IMR-90 (cell line): ENCODE data around the gene SLC19A2. TPM values are rescaled to one million over a fixed set of nuclear protein-coding genes. Genes with fewer than 3 reads are reported as not detected.
"Not testable (repeated sequence)": the region's sequence is repeated elsewhere in the genome, so short reads cannot be mapped to it uniquely, and the experiment has no call there.

ENCODE experiments used
- ATAC-seq: fragments of 200-7000 bp; cut with Tn5 transposase; 2 replicates; pipeline ENCODE4 v1.9.1; 2020; ENCODE audit warnings: low read depth, mild to moderate bottlenecking, moderate library complexity
- BruUV-seq: library from RNA; stranded (reverse); fragments of 400-500 nt; replicated peaks from 2 replicates; lab custom pipeline; 2021; lab: Mats Ljungman, UMichigan
- CTCF ChIA-PET: fragments of 300-600 bp; formaldehyde crosslinking; extraction: SDS; loops from one replicate; lab custom pipeline; 2021; ENCODE audit warnings: antibody characterized with exemption; lab: Yijun Ruan, JAX
- POLR2A ChIA-PET: fragments of 300-600 bp; sonication (Branson Sonifier 250); formaldehyde crosslinking; loops from one replicate; lab custom pipeline; 2022; ENCODE audit warnings: antibody characterized with exemption; ENCODE audit not compliant: unreplicated experiment; lab: Charles Lee
- DNase-seq: peaks from one replicate; pipeline ENCODE4 v3.0.0; 2013
- H2AFZ ChIP-seq: replicated peaks from 2 replicates; pipeline ENCODE3; 2013; ENCODE audit warnings: low read length, mild to moderate bottlenecking; ENCODE audit not compliant: poor library complexity
- H2AK5ac ChIP-seq: 2 replicates; pipeline ENCODE4 v1.6.1; 2013; ENCODE audit warnings: low read depth, low read length, inconsistent platforms
- H2AK9ac ChIP-seq: replicated peaks from 2 replicates; pipeline ENCODE3; 2013; ENCODE audit warnings: mild to moderate bottlenecking, low read depth, low read length, moderate library complexity; ENCODE audit not compliant: poor library complexity
- H2BK120ac ChIP-seq: 2 replicates; pipeline ENCODE4 v1.6.1; 2013; ENCODE audit warnings: low read depth, low read length, inconsistent platforms
- H2BK15ac ChIP-seq: 3 replicates; pipeline ENCODE4 v1.6.1; 2013; ENCODE audit warnings: low read depth, low read length, inconsistent platforms
- H2BK20ac ChIP-seq: 2 replicates; pipeline ENCODE4 v1.6.1; 2013; ENCODE audit warnings: low read depth, mild to moderate bottlenecking, inconsistent platforms, low read length, moderate library complexity
- H2BK5ac ChIP-seq: 2 replicates; pipeline ENCODE4 v1.6.1; 2013; ENCODE audit warnings: mild to moderate bottlenecking, low read depth, low read length, inconsistent platforms; ENCODE audit not compliant: poor library complexity, severe bottlenecking
- H3K14ac ChIP-seq: replicated peaks from 2 replicates; pipeline ENCODE4 v1.6.1; 2013; ENCODE audit warnings: low read depth, low read length, inconsistent platforms
- H3K18ac ChIP-seq: 2 replicates; pipeline ENCODE4 v1.6.1; 2013; ENCODE audit warnings: low read depth, low read length, control low read depth
- H3K23ac ChIP-seq: 2 replicates; pipeline ENCODE4 v1.6.1; 2013; ENCODE audit warnings: low read depth, low read length, inconsistent platforms
- H3K27ac ChIP-seq: 2 replicates; pipeline ENCODE4 v1.5.1; 2013; ENCODE audit warnings: mild to moderate bottlenecking, control low read depth, low read length; ENCODE audit not compliant: insufficient read depth
- H3K27me3 ChIP-seq: 2 replicates; pipeline ENCODE4 v1.6.1; 2013; ENCODE audit warnings: low read length; ENCODE audit not compliant: control insufficient read depth, insufficient read depth
- H3K36me3 ChIP-seq: 2 replicates; pipeline ENCODE4 v1.6.1; 2013; ENCODE audit warnings: low read length, mixed read lengths; ENCODE audit not compliant: control insufficient read depth, insufficient read depth
- H3K4ac ChIP-seq: 2 replicates; pipeline ENCODE4 v1.6.1; 2013; ENCODE audit warnings: low read depth, low read length, inconsistent platforms
- H3K4me1 ChIP-seq: 2 replicates; pipeline ENCODE4 v1.6.1; 2013; ENCODE audit warnings: low read length, mixed read lengths; ENCODE audit not compliant: control insufficient read depth, insufficient read depth
- H3K4me2 ChIP-seq: 2 replicates; pipeline ENCODE4 v1.6.1; 2013; ENCODE audit warnings: low read depth, mild to moderate bottlenecking, control low read depth, low read length, moderate library complexity
- H3K4me3 ChIP-seq: 2 replicates; pipeline ENCODE4 v1.5.1; 2013; ENCODE audit warnings: low read depth, mild to moderate bottlenecking, control low read depth, low read length, moderate library complexity; ENCODE audit not compliant: insufficient read depth
- H3K56ac ChIP-seq: 2 replicates; pipeline ENCODE4 v1.6.1; 2013; ENCODE audit warnings: low read length, inconsistent platforms; ENCODE audit not compliant: insufficient read depth; ENCODE audit errors: extremely low read depth
- H3K79me1 ChIP-seq, 2 experiments: 2 replicates each; pipeline ENCODE4 v1.6.1; 2013; ENCODE audit warnings: low read length in 2 of 2, inconsistent platforms in 1 of 2, low read depth in 1 of 2
- H3K9ac ChIP-seq: 2 replicates; pipeline ENCODE4 v1.6.1; 2013; ENCODE audit warnings: low read depth, low read length, control low read depth
- H3K9me1 ChIP-seq: 2 replicates; pipeline ENCODE4 v1.6.1; 2013; ENCODE audit warnings: low read length, inconsistent platforms; ENCODE audit not compliant: insufficient read depth
- H3K9me3 ChIP-seq: 2 replicates; pipeline ENCODE4 v1.6.1; 2013; ENCODE audit warnings: low read length; ENCODE audit not compliant: control insufficient read depth, insufficient read depth
- H4K20me1 ChIP-seq: 2 replicates; pipeline ENCODE4 v1.6.1; 2013; ENCODE audit warnings: low read length, inconsistent platforms; ENCODE audit not compliant: insufficient read depth
- H4K5ac ChIP-seq: 2 replicates; pipeline ENCODE4 v1.6.1; 2013; ENCODE audit warnings: mild to moderate bottlenecking, low read depth, low read length, control low read depth
- H4K8ac ChIP-seq, 2 experiments: 2 replicates each; pipeline ENCODE4 v1.6.1; 2013; ENCODE audit warnings: low read depth in 2 of 2, low read length in 2 of 2, control low read depth in 1 of 2, inconsistent platforms in 1 of 2
- H4K91ac ChIP-seq: 2 replicates; pipeline ENCODE4 v1.6.1; 2013; ENCODE audit warnings: low read depth, low read length, inconsistent platforms; ENCODE audit not compliant: insufficient read depth
- WGBS, 2 experiments: methylation state at CpG; one replicate each; pipeline versions ENCODE4 v1.1.5 to v1.1.7; 2013; ENCODE audit warnings: missing lambda C conversion rate in 2 of 2; ENCODE audit not compliant: insufficient read length in 1 of 2; ENCODE audit errors: extremely low coverage in 2 of 2; 5-methylcytosine and 5-hydroxymethylcytosine counted together
- dilution Hi-C: fragments of 300-500 bp; cut with HindIII; formaldehyde crosslinking; loops from one replicate; pipeline ENCODE4 v1.14.3; 2018; ENCODE audit warnings: low sequenced_read_pairs; ENCODE audit not compliant: unreplicated experiment
- in situ Hi-C: fragments of 300-500 bp; cut with MboI; formaldehyde crosslinking; loops from 3 replicates; pipeline ENCODE4 v1.14.3; 2019; ENCODE audit warnings: low sequenced_read_pairs, inconsistent platforms, mixed read lengths
- intact Hi-C: fragments of 100-400 bp; cut with micrococcal nuclease; formaldehyde crosslinking; loops from 2 replicates; pipeline ENCODE4 v1.10.0; 2022
- polyA plus RNA-seq, 3 experiments: library from polyadenylated mRNA; depleted of rRNA; stranded (reverse); fragments of >200 nt; gene quantifications; 2 replicates each; pipeline ENCODE4 v1.2.3, GENCODE V29; 2012; ENCODE audit warnings: low replicate concordance in 1 of 3
- total RNA-seq: library from RNA; depleted of rRNA; stranded (reverse); fragments of >200 nt; gene quantifications from 2 replicates; pipeline ENCODE4 v1.2.3, GENCODE V29; 2012

SLC19A2 gene
- total and polyA plus RNA-seq, 2 of the 4 experiments (the other 2 are of a cell fraction): 3.6 to 5.2 TPM

DNA sequence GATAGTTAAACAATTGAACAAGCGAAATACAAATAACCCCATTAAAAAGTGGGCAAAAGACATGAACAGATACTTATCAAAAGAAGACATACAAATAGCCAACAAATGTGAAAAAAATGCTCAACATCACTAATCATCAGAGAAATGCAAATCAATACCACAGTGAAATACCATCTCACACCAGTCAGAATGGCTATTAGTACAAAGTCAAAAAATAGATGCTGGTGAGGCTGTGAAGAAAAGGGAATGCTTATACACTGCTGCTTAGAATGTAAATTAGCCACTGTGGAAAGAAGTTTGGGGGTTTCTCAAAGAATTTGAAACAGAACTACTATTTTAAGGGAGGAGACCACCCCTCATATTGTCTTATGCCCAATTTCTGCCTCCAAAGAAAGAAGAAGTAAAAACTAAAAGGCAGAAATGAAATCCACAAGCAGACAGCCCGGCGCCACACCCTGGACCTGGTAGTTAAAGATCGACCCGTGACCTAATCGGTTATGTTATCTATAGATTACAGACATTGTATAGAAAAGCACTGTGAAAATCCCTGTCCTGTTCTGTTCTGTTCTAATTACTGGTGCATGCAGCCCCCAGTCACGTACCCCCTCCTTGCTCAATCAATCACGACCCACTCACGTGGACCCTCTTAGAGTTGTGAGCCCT is 47.9 kb upstream of the SLC19A2 start:
- H3K27ac ChIP-seq, H4K91ac ChIP-seq, H3K4ac ChIP-seq, H3K14ac ChIP-seq, dilution Hi-C loops, DNase-seq, H4K20me1 ChIP-seq, H3K4me1 ChIP-seq, CTCF ChIA-PET, H4K5ac ChIP-seq, ATAC-seq, H3K56ac ChIP-seq, H3K4me2 ChIP-seq, H3K79me1 ChIP-seq, H2BK120ac ChIP-seq, BruUV-seq, H3K9ac ChIP-seq, H3K9me1 ChIP-seq, H2BK15ac ChIP-seq, H2BK20ac ChIP-seq, POLR2A ChIA-PET, H4K8ac ChIP-seq, H2AK9ac ChIP-seq, intact Hi-C loops, H2AK5ac ChIP-seq, H3K4me3 ChIP-seq, H3K36me3 ChIP-seq, H2AFZ ChIP-seq, H3K18ac ChIP-seq, H2BK5ac ChIP-seq, in situ Hi-C loops, H3K9me3 ChIP-seq, H3K27me3 ChIP-seq, H3K23ac ChIP-seq: not testable (repeated sequence)
- WGBS, 2 experiments: no CpG with 5 or more reads among the region's 9 CpGs
